IMR-90 (cell line): Measurements from ENCODE around the gene DNMT3A.

Experiments used
- BHLHE40 ChIP-seq: fragments of 150-350 bp; IDR thresholded peaks from 2 replicates; pipeline ENCODE4 v1.6.1; 2016; ENCODE audit warnings: mild to moderate bottlenecking, low read depth, low read length
- CEBPB ChIP-seq: IDR thresholded peaks from 2 replicates; pipeline ENCODE4 v1.6.1; 2012; ENCODE audit warnings: low read depth, low read length, improper control_type of control experiment
- CHD1 ChIP-seq: IDR thresholded peaks from 2 replicates; pipeline ENCODE4 v1.6.1; 2012; ENCODE audit warnings: low read depth, low read length, improper control_type of control experiment
- CTCF ChIP-seq: conservative IDR thresholded peaks from 2 replicates; pipeline ENCODE4 v1.5.1; 2012; ENCODE audit warnings: mild to moderate bottlenecking, low read depth, low read length, improper control_type of control experiment
- ELK1 ChIP-seq: fragments of 150-350 bp; IDR thresholded peaks from 2 replicates; pipeline ENCODE4 v1.6.1; 2016; ENCODE audit warnings: low read depth, mild to moderate bottlenecking, low read length, moderate library complexity, borderline replicate concordance
- MAFK ChIP-seq: IDR thresholded peaks from 2 replicates; pipeline ENCODE4 v1.6.1; 2012; ENCODE audit warnings: low read depth, low read length, improper control_type of control experiment
- POLR2A ChIP-seq: IDR thresholded peaks from 2 replicates; pipeline ENCODE4 v1.6.1; 2012; ENCODE audit warnings: mild to moderate bottlenecking, low read depth, low read length
- RAD21 ChIP-seq: IDR thresholded peaks from 2 replicates; pipeline ENCODE4 v1.6.1; 2012; ENCODE audit warnings: low read length, improper control_type of control experiment

GRCh38 chr2:25249785-25250184 lies 91.9 kb downstream of the DNMT3A start:
- no peak for TF ChIP-seq POLR2A
- no peak for TF ChIP-seq CTCF
- TF ChIP-seq ELK1 = no peak
- no peak for TF ChIP-seq RAD21
- TF ChIP-seq CHD1 = no peak
- no peak for TF ChIP-seq MAFK
- TF ChIP-seq CEBPB = no peak
- no peak for TF ChIP-seq BHLHE40
